Loucy (cell line): ENCODE measurements around the gene FBXL13.

Experiments used
- EZH2phosphoT487 ChIP-seq: fragments of 200-600 bp; IDR thresholded peaks from 2 replicates; pipeline ENCODE4 v1.6.1; 2018; ENCODE audit warnings: antibody characterized with exemption, mild to moderate bottlenecking, moderate library complexity, borderline replicate concordance
- TF ChIP-seq, protein P1 (sequence below): fragments of 200-600 bp; sonication (generic); conservative IDR thresholded peaks from 2 replicates; pipeline ENCODE4 v1.5.1; 2014; ENCODE audit warnings: mild to moderate bottlenecking, antibody characterized with exemption, low read length

GRCh38 chr7:103117465-103117864 lies 42.9 kb upstream of the FBXL13 start:
- TF ChIP-seq, protein P1, sequence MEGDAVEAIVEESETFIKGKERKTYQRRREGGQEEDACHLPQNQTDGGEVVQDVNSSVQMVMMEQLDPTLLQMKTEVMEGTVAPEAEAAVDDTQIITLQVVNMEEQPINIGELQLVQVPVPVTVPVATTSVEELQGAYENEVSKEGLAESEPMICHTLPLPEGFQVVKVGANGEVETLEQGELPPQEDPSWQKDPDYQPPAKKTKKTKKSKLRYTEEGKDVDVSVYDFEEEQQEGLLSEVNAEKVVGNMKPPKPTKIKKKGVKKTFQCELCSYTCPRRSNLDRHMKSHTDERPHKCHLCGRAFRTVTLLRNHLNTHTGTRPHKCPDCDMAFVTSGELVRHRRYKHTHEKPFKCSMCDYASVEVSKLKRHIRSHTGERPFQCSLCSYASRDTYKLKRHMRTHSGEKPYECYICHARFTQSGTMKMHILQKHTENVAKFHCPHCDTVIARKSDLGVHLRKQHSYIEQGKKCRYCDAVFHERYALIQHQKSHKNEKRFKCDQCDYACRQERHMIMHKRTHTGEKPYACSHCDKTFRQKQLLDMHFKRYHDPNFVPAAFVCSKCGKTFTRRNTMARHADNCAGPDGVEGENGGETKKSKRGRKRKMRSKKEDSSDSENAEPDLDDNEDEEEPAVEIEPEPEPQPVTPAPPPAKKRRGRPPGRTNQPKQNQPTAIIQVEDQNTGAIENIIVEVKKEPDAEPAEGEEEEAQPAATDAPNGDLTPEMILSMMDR = no peak
- no peak for TF ChIP-seq EZH2phosphoT487
